ENCODE results near the gene PTPRN2.
A peak's percentile ranks its signal among the peaks of the same experiment; 100 is the strongest.

Gene PTPRN2

GRCh38 chr7:158141806-158142518 lies 445.7 kb downstream of the PTPRN2 start:
- no peak for DNase-seq

DNA sequence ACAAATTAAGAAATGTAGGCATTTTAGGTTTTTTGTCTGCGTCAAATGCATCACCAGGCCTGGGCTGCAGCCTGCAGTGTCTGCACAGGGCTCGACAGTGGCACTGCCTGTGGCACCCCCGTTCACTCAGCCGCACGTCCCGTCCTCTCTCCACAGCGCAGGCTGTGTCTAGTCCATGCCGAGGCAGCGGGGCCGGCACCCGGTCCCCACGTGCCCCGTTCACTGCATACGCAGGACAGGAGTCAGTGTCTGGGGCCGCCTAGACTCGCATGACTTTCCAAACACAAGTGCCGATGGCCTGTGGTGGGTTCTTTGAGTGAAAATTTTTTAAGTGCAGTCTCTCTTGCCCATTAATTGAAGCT lies 446.4 kb downstream of the PTPRN2 start:
- DNase-seq = no peak

GRCh38 chr7:158140538-158141220 lies 446.9 kb downstream of the PTPRN2 start:
- no peak for DNase-seq

GRCh38 chr7:158139499-158139898 lies 448.1 kb downstream of the PTPRN2 start:
- DNase-seq = no peak

DNA sequence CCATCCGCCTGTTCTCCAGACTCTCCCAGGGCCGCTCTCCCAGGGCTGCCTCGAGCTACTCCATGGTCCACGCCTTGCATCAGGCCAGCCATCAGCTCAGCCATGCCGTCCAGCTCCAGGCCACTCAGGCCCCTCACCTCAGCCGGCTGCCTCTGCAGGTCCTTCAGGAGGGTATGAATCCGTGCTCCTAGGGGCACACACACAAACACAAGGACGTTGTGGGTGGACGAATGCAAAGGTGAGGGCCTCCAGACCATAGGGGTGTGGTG lies 449.4 kb downstream of the PTPRN2 start:
- DNase-seq = no peak

DNA sequence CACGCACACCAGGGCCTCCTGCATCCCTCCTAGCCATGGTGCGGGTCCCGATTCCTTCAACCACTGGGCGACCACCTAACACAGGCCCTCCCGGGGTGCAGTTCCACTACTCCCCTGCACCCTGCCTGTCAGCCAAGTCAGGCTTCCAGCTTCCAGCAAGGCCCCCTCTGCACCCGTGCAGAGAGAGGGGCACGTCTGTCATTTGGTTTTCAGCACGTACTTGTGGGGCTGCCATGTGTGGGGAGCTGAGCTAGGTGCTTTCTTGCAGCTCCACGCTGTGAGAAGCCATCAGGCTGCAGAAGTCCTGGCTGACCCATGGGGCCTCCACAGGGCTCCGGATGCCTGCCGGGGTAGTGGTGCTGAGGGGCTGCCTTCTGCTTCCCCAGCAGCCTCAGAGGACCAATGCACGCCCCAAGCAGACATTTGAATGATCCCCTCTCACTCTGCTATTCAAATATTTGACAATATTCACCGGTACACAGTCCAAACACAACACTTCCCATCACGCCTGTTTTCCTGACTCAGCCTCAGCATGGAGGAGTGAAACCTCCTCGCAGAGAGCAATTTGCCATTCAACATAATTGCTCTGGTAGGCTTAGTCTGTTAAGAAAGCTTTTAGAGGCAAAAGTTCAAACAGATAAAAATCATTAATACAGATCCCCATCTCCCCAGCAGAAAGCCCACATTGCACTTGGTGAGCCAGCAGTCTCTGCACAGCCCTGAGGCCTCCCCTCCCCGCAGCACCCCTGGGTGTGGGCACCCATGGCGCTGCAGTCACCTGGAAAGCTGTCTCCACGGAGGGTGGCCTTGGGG lies 449.9 kb downstream of the PTPRN2 start:
- no peak for DNase-seq

GRCh38 chr7:158135931-158136330 lies 451.7 kb downstream of the PTPRN2 start:
- DNase-seq = no peak

- DNase-seq = no peak
Measured at GRCh38 chr7:158134824-158135223, 452.8 kb downstream of the PTPRN2 start.

DNA sequence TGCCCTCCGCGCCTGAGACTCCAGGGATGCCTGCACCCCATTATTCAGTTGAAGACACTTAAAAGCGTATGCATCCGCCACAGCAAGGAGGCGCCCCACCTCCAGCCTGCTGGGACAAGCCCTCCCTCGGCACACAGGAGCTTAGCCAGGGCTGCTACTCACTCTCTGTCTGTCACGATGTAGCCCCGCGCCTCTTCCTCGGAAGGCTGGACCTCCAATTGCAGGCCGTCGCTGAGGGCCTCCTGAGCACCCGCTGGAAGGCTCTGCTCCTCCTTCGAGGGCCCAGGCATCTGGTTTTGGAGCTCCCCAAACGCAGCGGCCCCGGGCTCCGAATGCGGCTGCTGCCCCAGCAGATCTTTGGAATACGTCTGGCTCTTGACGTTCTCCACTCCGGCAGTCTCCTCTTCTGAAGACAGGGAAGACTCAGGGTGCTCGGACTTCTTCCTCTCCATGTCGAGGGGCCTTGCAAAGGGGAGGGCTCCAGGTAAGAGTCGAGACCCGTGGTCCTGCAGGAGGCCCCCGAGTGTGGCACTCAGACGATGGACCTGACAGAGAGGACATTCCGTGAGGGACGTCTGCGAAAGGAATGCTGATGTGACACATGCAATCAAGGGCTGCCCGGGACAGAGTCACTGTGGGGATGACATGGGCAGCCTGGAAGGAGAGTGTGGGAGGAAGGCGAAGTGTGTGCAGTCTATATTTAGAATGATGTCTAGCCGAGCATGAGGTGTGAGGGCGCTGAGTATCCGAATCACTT lies 453.9 kb downstream of the PTPRN2 start:
- DNase-seq = no peak

DNA sequence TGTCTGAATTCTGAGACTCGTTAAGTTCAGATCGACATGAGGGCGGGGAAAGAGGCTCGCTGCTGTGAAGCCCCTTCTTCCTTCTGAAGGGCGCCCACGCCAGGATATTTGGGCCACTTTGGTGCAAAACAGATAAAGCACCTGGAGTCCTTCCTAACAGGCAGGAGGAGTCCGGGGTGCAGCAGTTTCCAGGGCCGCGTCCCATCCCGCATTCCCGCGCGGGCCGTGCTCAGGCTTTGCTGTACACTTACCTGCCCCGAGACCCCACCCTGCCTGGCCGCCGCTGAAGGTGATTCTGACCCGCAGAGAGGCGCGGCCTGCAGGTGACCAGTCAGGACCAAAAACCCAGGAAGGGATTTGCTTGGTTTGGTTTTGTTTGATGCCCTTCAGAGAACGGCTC lies 454.6 kb downstream of the PTPRN2 start:
- no peak for DNase-seq

- DNase-seq = no peak
Measured at GRCh38 chr7:158130023-158130409, 457.6 kb downstream of the PTPRN2 start.

- DNase-seq = no peak
Measured at GRCh38 chr7:158129037-158130022, 458.3 kb downstream of the PTPRN2 start.

DNA sequence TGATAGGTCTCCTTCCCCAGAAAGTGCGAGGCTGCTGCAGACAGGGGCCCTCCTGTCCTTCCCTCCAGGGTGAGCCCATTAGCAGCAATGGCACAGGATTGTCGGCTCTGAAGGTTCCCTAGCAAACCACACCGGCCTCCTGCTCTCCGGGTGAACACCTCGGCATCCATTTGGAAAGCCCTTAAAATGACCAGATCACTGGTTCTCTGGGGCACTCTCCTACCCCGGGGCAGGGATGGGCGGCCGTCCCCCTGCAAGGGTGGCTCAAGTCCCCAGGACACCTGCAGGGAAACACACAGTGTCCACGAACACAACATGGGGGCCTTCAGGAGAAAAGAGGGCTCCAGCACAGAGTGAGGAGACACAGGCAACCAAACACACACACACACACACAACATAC lies 459.1 kb downstream of the PTPRN2 start:
- DNase-seq = no peak

- no peak for DNase-seq
Measured at GRCh38 chr7:158127241-158127640, 460.4 kb downstream of the PTPRN2 start.

GRCh38 chr7:158126661-158127060 lies 461.0 kb downstream of the PTPRN2 start:
- DNase-seq = no peak

GRCh38 chr7:158125721-158126120 lies 461.9 kb downstream of the PTPRN2 start:
- no peak for DNase-seq

- DNase-seq = no peak
Measured at GRCh38 chr7:158125091-158125490, 462.5 kb downstream of the PTPRN2 start.

- no peak for DNase-seq
Measured at GRCh38 chr7:158124671-158125079, 462.9 kb downstream of the PTPRN2 start.

DNA sequence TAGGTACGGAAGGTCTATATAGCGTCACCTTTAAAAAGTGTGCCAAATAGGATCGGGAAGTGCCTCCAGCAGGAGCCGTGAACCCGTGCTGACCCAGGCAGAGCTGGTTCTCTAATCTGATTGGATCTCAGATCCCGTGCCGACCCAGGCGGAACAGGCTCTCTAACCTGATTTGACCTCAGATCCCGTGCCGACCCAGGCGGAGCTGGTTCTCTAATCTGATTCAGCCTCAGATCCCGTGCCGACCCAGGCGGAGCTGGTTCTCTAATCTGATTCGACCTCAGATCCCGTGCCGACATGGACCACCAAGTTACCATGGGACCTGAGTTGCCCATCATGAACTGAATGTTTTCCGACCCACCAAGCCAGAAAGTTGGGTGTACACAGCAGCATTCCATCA lies 463.9 kb downstream of the PTPRN2 start:
- no peak for DNase-seq

- no peak for DNase-seq
Measured at GRCh38 chr7:158123214-158123613, 464.4 kb downstream of the PTPRN2 start.

- no peak for DNase-seq
Measured at GRCh38 chr7:158121441-158122045, 466.1 kb downstream of the PTPRN2 start.

DNA sequence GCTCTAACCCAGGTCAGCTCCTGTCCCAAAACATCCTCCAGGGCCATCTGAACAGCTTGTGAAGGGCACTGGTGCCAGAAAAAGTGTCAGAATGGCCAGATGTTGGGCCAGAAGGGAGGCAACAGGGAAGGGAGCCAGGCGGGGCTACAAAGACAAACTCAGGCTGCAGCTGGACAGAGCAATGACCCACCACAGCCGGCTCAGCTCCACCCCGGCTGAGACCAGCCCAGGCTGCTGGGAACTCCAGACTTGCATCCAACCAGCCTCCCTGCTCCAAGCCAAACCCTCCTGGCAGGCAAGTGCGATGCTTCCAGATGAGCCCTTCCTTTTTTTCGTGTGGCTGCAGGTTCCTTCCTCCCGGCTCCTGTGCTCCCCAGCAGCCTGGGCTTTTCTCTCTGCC lies 466.9 kb downstream of the PTPRN2 start:
- DNase-seq = peak; percentile 47
